Sigmoid colon (tissue), 3 donors: ENCODE measurements around the gene EIF4G3.
"Not testable (repeated sequence)": the region's sequence is repeated elsewhere in the genome, so short reads cannot be mapped to it uniquely, and the experiment has no call there.

Source experiments
- CTCF ChIP-seq, 4 experiments: fragments of 450-650 bp in 3 of 4; fragments of 200-600 bp in 1 of 4; IDR thresholded peaks; one replicate each; pipeline ENCODE4 v1.5.1; 2016 to 2019; ENCODE audit warnings: antibody characterized with exemption in 4 of 4, mild to moderate bottlenecking in 3 of 4, moderate library complexity in 2 of 4
- POLR2A ChIP-seq, 2 donors: fragments of 450-650 bp; IDR thresholded peaks; one replicate each; pipeline ENCODE4 v1.6.1; 2016; ENCODE audit warnings: antibody characterized with exemption in 2 of 2, mild to moderate bottlenecking in 2 of 2, moderate library complexity in 2 of 2

GRCh38 chr1:21190771-21191170 is 14.1 kb upstream of the EIF4G3 start:
- TF ChIP-seq CTCF, POLR2A (IDR thresholded peaks at IDR 0.05): not testable (repeated sequence)
